ENCODE results near the gene EPB41L1.

Gene EPB41L1

DNA sequence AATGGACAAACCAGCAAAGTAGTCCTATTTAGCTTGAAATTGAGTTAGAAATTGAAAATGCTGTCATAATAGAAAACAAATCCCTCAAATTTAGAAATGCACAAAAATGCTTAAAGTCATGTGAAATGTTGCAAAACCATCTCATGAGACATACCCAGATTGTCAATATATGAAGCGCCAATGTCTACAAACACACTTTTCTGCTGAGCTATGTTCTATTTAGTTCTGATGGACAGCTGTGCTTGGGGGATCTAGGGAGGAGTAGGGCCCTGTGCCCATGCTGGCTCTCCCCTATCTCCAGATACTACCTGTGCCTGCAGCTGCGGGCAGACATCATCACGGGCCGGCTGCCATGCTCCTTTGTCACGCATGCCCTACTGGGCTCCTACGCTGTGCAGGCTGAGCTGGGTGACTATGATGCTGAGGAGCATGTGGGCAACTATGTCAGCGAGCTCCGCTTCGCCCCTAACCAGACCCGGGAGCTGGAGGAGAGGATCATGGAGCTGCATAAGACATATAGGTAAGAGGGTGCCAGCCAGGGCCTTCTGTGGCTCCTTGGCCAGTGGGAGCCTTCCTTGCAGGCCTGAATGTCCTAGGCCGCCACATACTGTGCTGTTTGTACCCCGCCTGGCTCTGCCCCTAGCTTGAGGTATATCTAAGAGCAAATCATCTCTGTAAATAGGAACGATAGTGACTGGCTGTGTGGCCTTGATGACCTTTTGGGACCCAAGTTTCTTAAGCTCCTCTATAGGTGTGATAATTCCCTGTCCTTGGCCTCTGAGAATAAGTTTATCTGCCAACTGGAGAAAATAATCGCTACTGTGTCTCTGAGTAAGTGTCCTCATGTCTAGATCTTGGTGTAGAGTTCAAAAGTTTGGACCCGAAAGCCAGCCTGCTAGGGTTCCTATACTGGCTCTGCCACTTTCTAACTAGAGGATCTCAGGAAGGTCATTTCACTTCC lies 30.6 kb downstream of the EPB41L1 start:
- ChIA-PET POLR2A (ENCODE audit: low non-redundant PET) (no interaction called here), CTCF (interaction anchor here (0.5 to 1.6 kb wide), 11 partner anchors 14 to 1398 kb away, joined by 3 to 5 read pairs (median 4); no protein-coding TSS in a partner anchor)
- TF ChIP-seq, protein P1, sequence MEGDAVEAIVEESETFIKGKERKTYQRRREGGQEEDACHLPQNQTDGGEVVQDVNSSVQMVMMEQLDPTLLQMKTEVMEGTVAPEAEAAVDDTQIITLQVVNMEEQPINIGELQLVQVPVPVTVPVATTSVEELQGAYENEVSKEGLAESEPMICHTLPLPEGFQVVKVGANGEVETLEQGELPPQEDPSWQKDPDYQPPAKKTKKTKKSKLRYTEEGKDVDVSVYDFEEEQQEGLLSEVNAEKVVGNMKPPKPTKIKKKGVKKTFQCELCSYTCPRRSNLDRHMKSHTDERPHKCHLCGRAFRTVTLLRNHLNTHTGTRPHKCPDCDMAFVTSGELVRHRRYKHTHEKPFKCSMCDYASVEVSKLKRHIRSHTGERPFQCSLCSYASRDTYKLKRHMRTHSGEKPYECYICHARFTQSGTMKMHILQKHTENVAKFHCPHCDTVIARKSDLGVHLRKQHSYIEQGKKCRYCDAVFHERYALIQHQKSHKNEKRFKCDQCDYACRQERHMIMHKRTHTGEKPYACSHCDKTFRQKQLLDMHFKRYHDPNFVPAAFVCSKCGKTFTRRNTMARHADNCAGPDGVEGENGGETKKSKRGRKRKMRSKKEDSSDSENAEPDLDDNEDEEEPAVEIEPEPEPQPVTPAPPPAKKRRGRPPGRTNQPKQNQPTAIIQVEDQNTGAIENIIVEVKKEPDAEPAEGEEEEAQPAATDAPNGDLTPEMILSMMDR (conservative IDR thresholded peaks at IDR 0.05; ENCODE audit: low read depth), result no peak
- DNase-seq (ENCODE audit: low spot score), result no peak
- H3K27ac ChIP-seq, result no peak overlapping the region

DNA sequence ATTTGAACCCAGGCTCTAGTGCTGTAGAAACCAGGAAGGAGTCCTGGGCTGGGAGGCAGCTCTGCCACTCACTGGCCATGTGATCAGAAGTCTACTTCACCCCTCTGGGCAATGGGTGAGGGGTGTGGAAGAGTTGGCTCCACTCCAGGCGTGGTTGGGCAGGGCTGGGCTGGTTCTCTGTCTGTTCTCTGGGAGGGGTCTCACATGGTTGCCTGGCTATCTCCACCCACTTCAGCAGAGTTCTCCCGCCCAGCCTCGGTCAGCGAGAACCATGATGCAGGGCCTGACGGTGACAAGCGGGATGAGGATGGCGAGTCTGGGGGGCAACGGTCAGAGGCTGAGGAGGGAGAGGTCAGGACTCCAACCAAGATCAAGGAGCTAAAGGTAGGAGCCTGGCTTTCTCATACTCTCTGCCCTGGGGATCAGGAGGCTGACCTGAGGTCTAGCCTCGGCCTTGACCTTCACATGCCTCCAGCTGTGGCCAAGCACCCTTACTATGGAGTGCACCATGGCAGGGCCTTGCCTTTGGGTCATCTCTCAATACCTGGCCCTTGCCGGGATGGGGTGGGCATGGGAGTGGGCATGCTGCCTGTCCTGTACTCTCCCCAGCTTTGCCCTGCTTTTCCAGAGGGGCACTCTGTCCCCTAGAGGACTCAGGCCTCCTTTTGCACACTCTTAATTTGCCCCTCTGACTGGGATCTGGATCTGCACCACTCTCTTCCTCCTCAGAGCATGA lies 39.6 kb downstream of the EPB41L1 start:
- ChIA-PET CTCF (interaction anchor here (0.5 to 2.9 kb wide), 3 partner anchors 8 to 913 kb away, joined by 3 to 26 read pairs (median 4); no protein-coding TSS in a partner anchor), POLR2A (ENCODE audit: low non-redundant PET) (no interaction called here)
- no peak for DNase-seq (ENCODE audit: low spot score)
- H3K27ac ChIP-seq, result no peak overlapping the region
- TF ChIP-seq, protein P1 (conservative IDR thresholded peaks at IDR 0.05; ENCODE audit: low read depth), result no peak

- TF ChIP-seq, protein P1 (conservative IDR thresholded peaks at IDR 0.05; ENCODE audit: low read depth), result no peak
- CTCF ChIA-PET, result interaction anchor here (1.1 to 4.9 kb wide), 3 partner anchors 40 to 205 kb away, joined by 4 to 67 read pairs (median 6); no protein-coding TSS in a partner anchor
- no peak overlapping the region for H3K27ac ChIP-seq
- no peak for DNase-seq (ENCODE audit: low spot score)
- POLR2A ChIA-PET (ENCODE audit: low non-redundant PET), result no interaction called here
Measured at GRCh38 chr20:36196676-36197075, 42.1 kb downstream of the EPB41L1 start.

DNA sequence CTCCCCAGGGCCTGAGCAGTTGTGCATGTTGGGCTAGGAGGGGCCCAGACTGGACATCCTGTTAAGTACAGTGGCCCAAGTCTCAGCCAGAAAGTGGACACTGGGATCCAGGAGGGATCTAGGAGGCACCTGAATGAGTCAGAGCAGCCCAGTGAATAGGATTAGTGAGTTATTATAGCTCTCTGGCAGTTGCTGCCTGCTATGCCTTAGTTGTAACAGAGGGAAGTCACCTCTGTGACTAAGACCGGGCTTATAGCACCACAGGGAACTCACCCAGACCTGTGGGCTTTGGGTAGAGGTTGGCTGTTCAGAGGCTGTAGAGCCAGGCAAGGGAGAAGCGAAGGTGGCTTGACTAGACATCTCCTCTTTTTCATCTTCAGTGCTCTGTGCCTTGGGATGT lies 42.7 kb downstream of the EPB41L1 start:
- ChIA-PET CTCF (interaction anchor here (1.4 to 4.9 kb wide), 3 partner anchors 40 to 242 kb away, joined by 5 to 67 read pairs (median 6); no protein-coding TSS in a partner anchor), POLR2A (ENCODE audit: low non-redundant PET) (no interaction called here)
- TF ChIP-seq, protein P1 (conservative IDR thresholded peaks at IDR 0.05; ENCODE audit: low read depth), result no peak
- H3K27ac ChIP-seq, result no peak overlapping the region
- no peak for DNase-seq (ENCODE audit: low spot score)

GRCh38 chr20:36199345-36200257 lies 45.1 kb downstream of the EPB41L1 start:
- peak; percentile 92 for DNase-seq (ENCODE audit: low spot score)

More at GRCh38 chr20:36199345-36200257, 45.1 kb downstream of the EPB41L1 start:
- no peak overlapping the region for H3K27ac ChIP-seq
- ChIA-PET CTCF (interaction anchor here (0.5 to 4.9 kb wide), 52 partner anchors 8 to 1990 kb away, joined by 3 to 67 read pairs (median 4); partner anchors contain the start of gene RAB5IF), POLR2A (ENCODE audit: low non-redundant PET) (no interaction called here)
- TF ChIP-seq, protein P1 (conservative IDR thresholded peaks at IDR 0.05; ENCODE audit: low read depth), result peak; percentile 99

Data from RWPE1 (cell line).